ENCODE measurements around the gene SDR42E1. TPM values are rescaled to one million over a fixed set of nuclear protein-coding genes. Genes with fewer than 3 reads are reported as not detected.

SDR42E1 gene
- polyA plus RNA-seq, 2 donors, result 2.3 to 3.6 TPM

Other genes with a start within 250 kb of the SDR42E1 start
- gene PLCG2, start 232.2 kb downstream of the SDR42E1 start, polyA plus RNA-seq, result 1 to 10 TPM; 2.3 to 4.4 TPM
- 1 to 10 TPM; 1.0 to 9.5 TPM for gene HSD17B2, start 23.8 kb upstream of the SDR42E1 start, polyA plus RNA-seq
- 10 to 100 TPM; 21.8 to 41.6 TPM for gene MPHOSPH6, start 158.8 kb upstream of the SDR42E1 start, polyA plus RNA-seq

All from esophagus (tissue), 2 donors.